ENCODE measurements around the gene MYO1D. TPM values are rescaled to one million over a fixed set of nuclear protein-coding genes. Genes with fewer than 3 reads are reported as not detected.

The MYO1D gene
- total and polyA plus RNA-seq, 8 donors = 11.6 to 727 (median 73.4) TPM

GRCh38 chr17:32565401-32565800 is 311.5 kb downstream of the MYO1D start:
- H3K27me3 ChIP-seq = no peaks in the 10 kb centered on the region
- peak in 1 of 2 donors; percentile 10 for DNase-seq
- no peak overlapping the region for H3K4me3 ChIP-seq
- H3K9me3 ChIP-seq = no peaks in the 10 kb centered on the region
- no peak overlapping the region for H3K27ac ChIP-seq
- no peak for TF ChIP-seq CTCF (IDR thresholded peaks at IDR 0.05)
- no peak for TF ChIP-seq POLR2AphosphoS5 (IDR thresholded peaks at IDR 0.05)
- TF ChIP-seq EP300 (IDR thresholded peaks at IDR 0.05) = no peak
- no peak for TF ChIP-seq POLR2A (IDR thresholded peaks at IDR 0.05)
- intact Hi-C loops (cut with DNase I; ENCODE audit: low total_unique reads) = no loop called here
- H3K36me3 ChIP-seq = peaks cover 0 to 7% (median 0%) of the 10 kb centered on the region in 4 donors
- H3K4me1 ChIP-seq = peaks cover 8 to 12% (median 9%) of the 10 kb centered on the region in 4 donors
- WGBS, 5 donors = 75 to 100% (median 79%) methylated on average over 2 to 3 of the region's 3 CpGs

- DNase-seq = no peak
- Histone ChIP-seq H3K4me1 (peaks cover 8 to 12% (median 12%) of the 10 kb centered on the region in 4 donors), H3K4me3 (no peak overlapping the region), H3K27me3 (no peaks in the 10 kb centered on the region), H3K27ac (no peak overlapping the region), H3K36me3 (peaks cover 0 to 7% (median 0%) of the 10 kb centered on the region in 4 donors), H3K9me3 (no peaks in the 10 kb centered on the region)
- intact Hi-C loops (cut with DNase I; ENCODE audit: low total_unique reads) = no loop called here
- 67 to 90% (median 79%) methylated on average over 3 of the region's 3 CpGs for WGBS, 5 donors
- TF ChIP-seq POLR2AphosphoS5 (IDR thresholded peaks at IDR 0.05) (no peak), CTCF (IDR thresholded peaks at IDR 0.05) (no peak), EP300 (IDR thresholded peaks at IDR 0.05) (no peak), POLR2A (IDR thresholded peaks at IDR 0.05) (no peak)
Observed at GRCh38 chr17:32564325-32564724, 312.6 kb downstream of the MYO1D start.

- H3K4me3 ChIP-seq = no peak overlapping the region
- H3K27ac ChIP-seq = no peak overlapping the region
- DNase-seq = peak; percentile 71 to 82
- 38 to 61% (median 57%) methylated on average over 6 of the region's 6 CpGs for WGBS, 5 donors
- peaks cover 0 to 7% (median 0%) of the 10 kb centered on the region in 4 donors for H3K36me3 ChIP-seq
- TF ChIP-seq POLR2A (IDR thresholded peaks at IDR 0.05) = no peak
- peak; percentile 27 to 80 (median 32) for TF ChIP-seq POLR2AphosphoS5 (IDR thresholded peaks at IDR 0.05)
- peaks cover 11 to 20% (median 16%) of the 10 kb centered on the region in 4 donors for H3K4me1 ChIP-seq
- H3K27me3 ChIP-seq = no peaks in the 10 kb centered on the region
- intact Hi-C loops (cut with DNase I; ENCODE audit: low total_unique reads) = no loop called here
- no peaks in the 10 kb centered on the region for H3K9me3 ChIP-seq
Observed at GRCh38 chr17:32563583-32563982, 313.3 kb downstream of the MYO1D start.

GRCh38 chr17:32558997-32559650 is 317.8 kb downstream of the MYO1D start:
- intact Hi-C loops (cut with DNase I; ENCODE audit: low total_unique reads) = no loop called here
- peak in 1 of 2 donors; percentile 22 for DNase-seq
- no peaks in the 10 kb centered on the region for H3K36me3 ChIP-seq
- H3K4me1 ChIP-seq = peaks cover 4 to 23% (median 16%) of the 10 kb centered on the region in 4 donors
- H3K27me3 ChIP-seq = no peaks in the 10 kb centered on the region
- no peak overlapping the region for H3K4me3 ChIP-seq
- no peak overlapping the region for H3K27ac ChIP-seq
- TF ChIP-seq POLR2AphosphoS5 (IDR thresholded peaks at IDR 0.05) = no peak
- no peak for TF ChIP-seq CTCF (IDR thresholded peaks at IDR 0.05)
- no peak for TF ChIP-seq EP300 (IDR thresholded peaks at IDR 0.05)
- no peak for TF ChIP-seq POLR2A (IDR thresholded peaks at IDR 0.05)
- H3K9me3 ChIP-seq = no peaks in the 10 kb centered on the region
- WGBS, 5 donors = 65 to 75% (median 71%) methylated on average over 4 of the region's 4 CpGs
